HCT116 (cell line): ENCODE measurements around the gene CMIP.

Experiments used
- CBX3 ChIP-seq: IDR thresholded peaks from 2 replicates; pipeline ENCODE4 v1.6.1; 2012; ENCODE audit warnings: low read depth
- EZH2 ChIP-seq: fragments of 200-600 bp; sonication (generic); IDR thresholded peaks from 2 replicates; pipeline ENCODE4 v1.6.1; 2017; ENCODE audit warnings: antibody characterized with exemption, mixed run types
- POLR2A ChIP-seq: IDR thresholded peaks from 2 replicates; pipeline ENCODE4 v1.7.0; 2011; ENCODE audit warnings: borderline replicate concordance; ENCODE audit not compliant: insufficient read depth, insufficient read length; ENCODE audit errors: extremely low read depth
- POLR2AphosphoS5 ChIP-seq: IDR thresholded peaks from 2 replicates; pipeline ENCODE4 v1.6.1; 2011; ENCODE audit warnings: mild to moderate bottlenecking, low read depth, low read length, moderate library complexity
- RAD21 ChIP-seq: IDR thresholded peaks from 2 replicates; pipeline ENCODE4 v1.6.1; 2012; ENCODE audit warnings: low read depth, mild to moderate bottlenecking
- SIN3A ChIP-seq: IDR thresholded peaks from 2 replicates; pipeline ENCODE4 v1.6.1; 2012; ENCODE audit warnings: low read depth
- SP1 ChIP-seq: IDR thresholded peaks from 2 replicates; pipeline ENCODE4 v1.6.1; 2012; ENCODE audit warnings: low read depth
- ZFX ChIP-seq: fragments of 450-650 bp; IDR thresholded peaks from 2 replicates; pipeline ENCODE4 v1.6.1; 2017
- ZNF274 ChIP-seq: fragments of 200-500 bp; sonication (Bioruptor generic); IDR thresholded peaks from 2 replicates; pipeline ENCODE4 v1.6.1; 2014; ENCODE audit warnings: mild to moderate bottlenecking, low read depth, low read length, inconsistent platforms
- TF ChIP-seq, protein P1 (sequence below), 3 experiments: fragments of 200-600 bp in 1 of 3; sonication (generic) in 1 of 3; IDR thresholded peaks in 2 of 3; conservative IDR thresholded peaks in 1 of 3; 2 replicates each; pipeline ENCODE4 v1.5.1; 2012 to 2017; ENCODE audit warnings: low read depth in 2 of 3, low read length in 2 of 3, antibody characterized with exemption in 1 of 3, borderline replicate concordance in 1 of 3, control low read depth in 1 of 3, mild to moderate bottlenecking in 1 of 3, mixed read lengths in 1 of 3, mixed run types in 1 of 3, moderate library complexity in 1 of 3; ENCODE audit not compliant: insufficient read depth in 1 of 3
- TF ChIP-seq, protein P2 (sequence below): IDR thresholded peaks from 2 replicates; pipeline ENCODE4 v1.6.1; 2012

DNA sequence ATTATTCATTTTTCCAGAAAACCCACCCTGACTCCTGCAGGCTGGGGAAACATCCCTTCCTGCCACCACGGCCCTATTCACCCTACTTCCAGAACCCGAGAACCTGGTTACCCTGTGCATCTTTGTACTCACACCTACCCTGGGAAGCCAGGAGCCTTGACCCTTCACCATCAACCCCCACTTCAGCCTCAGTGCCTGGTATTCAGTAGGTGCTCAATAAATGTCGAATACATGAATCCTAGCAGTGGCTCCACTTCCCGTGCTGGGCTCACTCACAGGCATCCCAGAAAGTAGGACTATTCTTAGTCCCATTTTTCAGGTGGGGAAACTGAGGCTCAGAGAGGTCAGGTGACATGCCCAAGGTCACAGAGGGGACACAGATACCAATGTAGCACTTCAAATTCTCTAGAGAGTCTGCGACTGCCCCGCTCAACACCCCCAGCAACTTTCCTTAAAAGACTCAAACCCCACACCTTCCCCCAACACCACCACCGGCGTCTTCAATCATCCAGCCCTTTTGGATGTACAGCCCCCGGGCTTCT lies 36.1 kb upstream of the CMIP start:
- TF ChIP-seq SIN3A: no peak
- TF ChIP-seq, protein P1, sequence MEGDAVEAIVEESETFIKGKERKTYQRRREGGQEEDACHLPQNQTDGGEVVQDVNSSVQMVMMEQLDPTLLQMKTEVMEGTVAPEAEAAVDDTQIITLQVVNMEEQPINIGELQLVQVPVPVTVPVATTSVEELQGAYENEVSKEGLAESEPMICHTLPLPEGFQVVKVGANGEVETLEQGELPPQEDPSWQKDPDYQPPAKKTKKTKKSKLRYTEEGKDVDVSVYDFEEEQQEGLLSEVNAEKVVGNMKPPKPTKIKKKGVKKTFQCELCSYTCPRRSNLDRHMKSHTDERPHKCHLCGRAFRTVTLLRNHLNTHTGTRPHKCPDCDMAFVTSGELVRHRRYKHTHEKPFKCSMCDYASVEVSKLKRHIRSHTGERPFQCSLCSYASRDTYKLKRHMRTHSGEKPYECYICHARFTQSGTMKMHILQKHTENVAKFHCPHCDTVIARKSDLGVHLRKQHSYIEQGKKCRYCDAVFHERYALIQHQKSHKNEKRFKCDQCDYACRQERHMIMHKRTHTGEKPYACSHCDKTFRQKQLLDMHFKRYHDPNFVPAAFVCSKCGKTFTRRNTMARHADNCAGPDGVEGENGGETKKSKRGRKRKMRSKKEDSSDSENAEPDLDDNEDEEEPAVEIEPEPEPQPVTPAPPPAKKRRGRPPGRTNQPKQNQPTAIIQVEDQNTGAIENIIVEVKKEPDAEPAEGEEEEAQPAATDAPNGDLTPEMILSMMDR (IDR thresholded peaks at IDR 0.05 in 2 of 3, conservative IDR thresholded peaks at IDR 0.05 in 1 of 3; ENCODE audit: borderline replicate concordance in 1 of 3, insufficient read depth in 1 of 3, low read depth in 2 of 3, low read length in 2 of 3): no peak
- no peak for TF ChIP-seq EZH2
- no peak for TF ChIP-seq CBX3
- TF ChIP-seq, protein P2, sequence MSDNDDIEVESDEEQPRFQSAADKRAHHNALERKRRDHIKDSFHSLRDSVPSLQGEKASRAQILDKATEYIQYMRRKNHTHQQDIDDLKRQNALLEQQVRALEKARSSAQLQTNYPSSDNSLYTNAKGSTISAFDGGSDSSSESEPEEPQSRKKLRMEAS: no peak
- no peak for TF ChIP-seq ZFX
- no peak for TF ChIP-seq SP1
- no peak for TF ChIP-seq ZNF274
- no peak for TF ChIP-seq POLR2AphosphoS5
- TF ChIP-seq POLR2A: no peak
- no peak for TF ChIP-seq RAD21
